ENCODE results near the gene TDRD1. TPM values are rescaled to one million over a fixed set of nuclear protein-coding genes. Genes with fewer than 3 reads are reported as not detected.
A peak's percentile ranks its signal among the peaks of the same experiment; 100 is the strongest.

TDRD1 gene
- total and polyA plus RNA-seq, 9 of the 15 experiments (the other 6 are each of a cell fraction or from before 2014, with no cell fraction given) = not detected

GRCh38 chr10:114252883-114253282, 73.7 kb downstream of the TDRD1 start (continued):
- TF ChIP-seq TSHZ1 (CRISPR knock-in tag; IDR thresholded peaks at IDR 0.05) = no peak

- no peaks in the 10 kb centered on the region for H3K9me3 ChIP-seq (replicated peaks; ENCODE audit: control insufficient read depth, insufficient read depth, low read depth, low read length)
- no peaks in the 10 kb centered on the region for H3K9me1 ChIP-seq (ENCODE audit: control insufficient read depth, insufficient read depth, low read length)
- no peak overlapping the region for H2AFZ ChIP-seq (ENCODE audit: low read depth, low read length)
- no peaks in the 10 kb centered on the region for H3K4me1 ChIP-seq (replicated peaks in 1 of 2; ENCODE audit: control insufficient read depth in 2 of 2, insufficient read depth in 2 of 2, low read length in 2 of 2)
- POLR2A ChIA-PET = no interaction called here
- H3K27me3 ChIP-seq (ENCODE audit: control insufficient read depth in 2 of 2, insufficient read depth in 2 of 2, low read length in 2 of 2) = no peaks in the 10 kb centered on the region
- TF ChIP-seq NFYB (IDR thresholded peaks at IDR 0.05; ENCODE audit: extremely low read depth, insufficient read length) (peak; percentile 19), SNRNP70 (optimal IDR thresholded peaks at IDR 0.05; ENCODE audit: low read depth, low read length) (no peak), PATZ1 (CRISPR knock-in tag; IDR thresholded peaks at IDR 0.05; ENCODE audit: borderline replicate concordance) (no peak), GABPA (tag; conservative IDR thresholded peaks at IDR 0.05; ENCODE audit: low read depth) (no peak), ZNF24 (IDR thresholded peaks at IDR 0.05) (no peak)
- in situ Hi-C loops (cut with MboI) (no loop called here), intact Hi-C loops (cut with micrococcal nuclease) (no loop called here)
- H3K79me2 ChIP-seq (ENCODE audit: control insufficient read depth, insufficient read depth, low read length) = no peaks in the 10 kb centered on the region
- WGBS (ENCODE audit: insufficient coverage, low coverage, missing lambda C conversion rate) = 0% methylated on average over 1 of the region's 1 CpG
- no peak overlapping the region for H3K4me2 ChIP-seq (ENCODE audit: insufficient read depth, low read length)
- H3K4me3 ChIP-seq = no peak overlapping the region
- BruUV-seq (replicated peaks) = no TSS peak
- CTCF ChIA-PET (ENCODE audit: low intra/inter-chr PET ratio) = no interaction called here
- no peaks in the 10 kb centered on the region for H3K36me3 ChIP-seq (ENCODE audit: control insufficient read depth, insufficient read depth, low read length)
- no peak overlapping the region for H3K27ac ChIP-seq (ENCODE audit: extremely low read depth, low read depth, low read length)
- no peak overlapping the region for H3K9ac ChIP-seq (ENCODE audit: insufficient read depth in 1 of 2, low read depth in 2 of 2, low read length in 2 of 2)
- no peaks in the 10 kb centered on the region for H4K20me1 ChIP-seq (replicated peaks; ENCODE audit: control insufficient read depth, insufficient read depth, low read length)
- ATAC-seq (no peak), FAIRE-seq (no peak), DNase-seq (ENCODE audit: extremely low read depth in 1 of 4, low spot score in 3 of 4) (peak in 3 of 4 experiments; percentile 20 to 26 (median 23))
These were observed 76.1 kb downstream of the TDRD1 start for GRCh38 chr10:114255227-114255626.
